Epithelial cell of alveolus of lung (primary cell): Measurements from ENCODE around the gene MALT1. TPM values are rescaled to one million over a fixed set of nuclear protein-coding genes. Genes with fewer than 3 reads are reported as not detected.

Experiments used
- total RNA-seq: library from RNA; depleted of rRNA; stranded (reverse); fragments of >200 nt; gene quantifications from 2 replicates; pipeline ENCODE4 v1.2.1, GENCODE V29; 2015

Gene MALT1
- total RNA-seq, result 11.9 and 12.1 TPM in 2 replicates

GRCh38 chr18:58671111-58671631, at the start of gene MALT1:
TSS of gene MALT1 (plus strand) at chr18:58671465. CDS start at chr18:58671644, 179 bp downstream.

Other genes with a start within 250 kb of the MALT1 start
- 2.6 and 7.4 TPM in 2 replicates for gene ALPK2, start 42.4 kb upstream of the MALT1 start, total RNA-seq
- 36.6 and 45.7 TPM in 2 replicates for gene ZNF532, start 193.4 kb downstream of the MALT1 start, total RNA-seq